Hair follicular keratinocyte (primary cell): ENCODE measurements around the gene ID1. TPM values are rescaled to one million over a fixed set of nuclear protein-coding genes. Genes with fewer than 3 reads are reported as not detected.

Experiments
- total RNA-seq: library from RNA; depleted of rRNA; stranded (reverse); fragments of >200 nt; gene quantifications from 2 replicates; pipeline ENCODE4 v1.2.3, GENCODE V29; 2015

The ID1 gene, protein sequence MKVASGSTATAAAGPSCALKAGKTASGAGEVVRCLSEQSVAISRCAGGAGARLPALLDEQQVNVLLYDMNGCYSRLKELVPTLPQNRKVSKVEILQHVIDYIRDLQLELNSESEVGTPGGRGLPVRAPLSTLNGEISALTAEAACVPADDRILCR
- total RNA-seq: 149 and 278 TPM in 2 replicates

DNA sequence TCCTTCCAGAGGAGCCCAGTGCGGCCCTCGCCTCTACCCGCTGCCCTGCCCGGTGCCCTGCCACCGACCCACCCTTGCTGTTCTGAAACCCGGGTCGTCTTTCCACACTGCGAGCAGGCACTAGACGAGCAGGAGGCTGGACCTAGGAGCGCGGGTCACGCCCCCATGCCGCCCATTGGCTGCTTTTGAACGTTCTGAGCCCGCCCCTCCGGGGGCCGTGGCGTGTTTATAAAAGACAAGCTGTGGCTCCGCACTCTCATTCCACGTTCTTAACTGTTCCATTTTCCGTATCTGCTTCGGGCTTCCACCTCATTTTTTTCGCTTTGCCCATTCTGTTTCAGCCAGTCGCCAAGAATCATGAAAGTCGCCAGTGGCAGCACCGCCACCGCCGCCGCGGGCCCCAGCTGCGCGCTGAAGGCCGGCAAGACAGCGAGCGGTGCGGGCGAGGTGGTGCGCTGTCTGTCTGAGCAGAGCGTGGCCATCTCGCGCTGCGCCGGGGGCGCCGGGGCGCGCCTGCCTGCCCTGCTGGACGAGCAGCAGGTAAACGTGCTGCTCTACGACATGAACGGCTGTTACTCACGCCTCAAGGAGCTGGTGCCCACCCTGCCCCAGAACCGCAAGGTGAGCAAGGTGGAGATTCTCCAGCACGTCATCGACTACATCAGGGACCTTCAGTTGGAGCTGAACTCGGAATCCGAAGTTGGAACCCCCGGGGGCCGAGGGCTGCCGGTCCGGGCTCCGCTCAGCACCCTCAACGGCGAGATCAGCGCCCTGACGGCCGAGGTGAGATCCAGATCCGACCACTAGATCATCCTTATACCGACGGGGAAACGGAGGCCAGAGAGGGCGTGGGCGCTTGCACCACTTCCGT is at the start of gene ID1:
TSS of gene ID1 (plus strand) at position 259 of the 871 bp plus-strand sequence. CDS start at position 358, 99 bp downstream.

DNA sequence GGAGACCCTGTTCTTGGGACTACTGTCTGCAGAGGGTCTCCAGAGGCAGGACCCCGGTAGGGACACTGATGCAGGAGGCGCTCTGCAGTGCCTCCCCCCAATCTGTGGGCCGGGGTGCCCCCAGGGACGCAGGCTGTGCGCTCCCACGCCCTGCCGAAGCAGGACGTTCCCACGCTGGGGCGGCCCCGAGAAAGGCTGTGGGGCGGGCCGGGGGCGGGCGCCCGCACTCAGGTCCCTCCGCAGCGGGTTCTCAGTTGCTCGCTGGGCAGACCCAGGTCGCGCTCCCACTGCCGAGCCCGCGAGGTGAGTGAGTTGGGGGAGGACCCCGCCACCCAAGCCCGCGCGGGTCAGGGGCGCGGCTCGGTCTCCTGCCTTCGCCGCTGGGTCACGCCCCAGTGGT is 32.6 kb downstream of the ID1 start, which contains the start of gene COX4I2:
TSS of gene COX4I2 (plus strand) at position 253 of the 400 bp plus-strand sequence. CDS start 1,106 bp downstream, outside the sequence.

Other genes with a start within 250 kb of the ID1 start
- gene DEFB118, start 236.7 kb upstream of the ID1 start, total RNA-seq: not detected in 2 replicates
- not detected in 2 replicates for gene DEFB119, start 214.7 kb upstream of the ID1 start, total RNA-seq
- gene DEFB121, start 199.1 kb upstream of the ID1 start, total RNA-seq: not detected in 2 replicates
- gene DEFB123, start 164.7 kb upstream of the ID1 start, total RNA-seq: not detected in 2 replicates
- not detected in 2 replicates for gene DEFB124, start 130.2 kb upstream of the ID1 start, total RNA-seq
- gene REM1, start 130.0 kb upstream of the ID1 start, total RNA-seq: not detected in 2 replicates
- 46.1 and 61.0 TPM in 2 replicates for gene HM13, start 90.8 kb upstream of the ID1 start, total RNA-seq
- gene COX4I2, start 32.6 kb downstream of the ID1 start, total RNA-seq: not detected in 2 replicates
- gene BCL2L1, start 117.6 kb downstream of the ID1 start, total RNA-seq: 118 and 185 TPM in 2 replicates
- 36.5 and 95.4 TPM in 2 replicates for gene TPX2, start 134.0 kb downstream of the ID1 start, total RNA-seq
- not detected in 2 replicates for gene MYLK2, start 214.1 kb downstream of the ID1 start, total RNA-seq
- gene FOXS1, start 240.3 kb downstream of the ID1 start, total RNA-seq: not detected in 2 replicates